NCI-H526 (cell line): ENCODE measurements around the gene MRPL17.
A peak's percentile ranks its signal among the peaks of the same experiment; 100 is the strongest.

Experiments used
- DNase-seq, 2 experiments: peaks; one replicate each; lab custom pipeline; 2025; lab: John Stamatoyannopoulos, UW

Gene MRPL17

DNA sequence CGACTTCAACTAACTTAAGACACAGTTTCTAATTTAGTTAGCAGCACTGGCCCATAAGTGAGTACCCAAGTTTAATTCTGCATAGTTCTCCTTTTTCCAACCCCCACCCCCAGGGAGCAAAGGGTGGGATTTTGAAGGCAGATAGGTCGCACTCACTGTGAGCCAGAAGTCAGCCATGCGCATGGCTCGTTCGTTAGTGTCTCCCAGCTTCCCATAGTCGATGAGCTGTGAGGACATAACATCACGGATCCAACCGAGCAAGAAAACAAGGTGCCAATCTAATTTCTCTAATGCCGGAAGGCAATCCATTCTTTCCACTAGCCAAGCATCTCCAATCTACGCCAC, 577 bp downstream of the MRPL17 start:
- DNase-seq, result peak; percentile 10 to 49

DNA sequence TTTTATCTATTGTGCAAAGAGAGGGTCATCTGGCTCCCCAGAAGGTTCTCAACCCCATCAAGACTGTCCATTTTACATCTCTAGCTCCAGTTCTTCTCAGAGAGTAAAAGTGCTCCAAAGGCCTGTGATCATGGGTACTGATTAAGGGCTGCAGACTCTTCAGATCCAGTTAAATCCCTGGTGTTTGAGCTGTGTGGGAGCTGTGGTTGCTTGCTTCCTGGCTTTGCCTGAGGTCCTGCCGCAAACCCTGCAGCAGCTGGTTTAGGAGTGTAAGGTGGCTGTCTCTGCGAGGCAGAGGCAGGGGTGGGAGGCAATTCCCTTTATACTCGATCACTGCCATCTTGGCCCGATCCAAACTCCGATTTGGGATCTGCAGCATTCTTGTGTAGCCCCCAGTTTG, 1.2 kb downstream of the MRPL17 start:
- DNase-seq, result no peak

DNA sequence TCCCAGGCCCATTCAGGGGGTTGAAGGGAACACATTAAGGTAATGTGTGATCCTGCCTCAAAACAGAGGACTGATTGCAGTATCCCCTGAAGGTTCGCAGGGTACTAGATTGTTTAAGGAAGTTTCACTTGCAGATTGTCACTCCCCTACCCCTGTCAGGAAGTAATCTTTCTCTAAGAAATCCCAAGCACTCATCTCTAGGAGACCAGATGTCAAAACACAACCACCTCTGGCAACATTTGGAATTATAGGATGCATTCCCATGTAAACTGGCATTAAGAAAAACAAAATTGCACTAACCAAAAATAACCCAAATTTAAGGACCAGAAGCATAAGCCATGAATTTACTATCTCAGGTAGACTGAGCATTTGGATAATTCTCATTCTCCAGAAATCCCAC, 1.6 kb downstream of the MRPL17 start:
- no peak for DNase-seq

DNA sequence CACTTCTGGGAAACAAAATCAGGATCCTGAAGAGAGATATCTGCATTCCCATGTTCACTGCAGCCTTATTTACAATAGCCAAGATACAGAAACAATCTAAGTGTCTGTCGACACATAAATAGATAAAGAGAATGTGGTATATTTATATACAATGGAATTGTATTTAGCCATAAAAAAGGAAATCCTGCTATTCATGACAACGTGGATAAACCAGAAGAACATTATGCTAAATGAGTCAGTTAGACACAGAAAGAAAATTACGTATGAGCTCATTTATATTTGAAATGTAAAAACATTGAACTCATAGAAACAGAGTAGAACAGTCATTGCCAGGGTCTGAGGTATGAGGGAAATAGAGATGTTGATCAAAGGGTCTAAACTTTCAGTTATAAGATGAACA, 6.1 kb downstream of the MRPL17 start:
- no peak for DNase-seq

DNA sequence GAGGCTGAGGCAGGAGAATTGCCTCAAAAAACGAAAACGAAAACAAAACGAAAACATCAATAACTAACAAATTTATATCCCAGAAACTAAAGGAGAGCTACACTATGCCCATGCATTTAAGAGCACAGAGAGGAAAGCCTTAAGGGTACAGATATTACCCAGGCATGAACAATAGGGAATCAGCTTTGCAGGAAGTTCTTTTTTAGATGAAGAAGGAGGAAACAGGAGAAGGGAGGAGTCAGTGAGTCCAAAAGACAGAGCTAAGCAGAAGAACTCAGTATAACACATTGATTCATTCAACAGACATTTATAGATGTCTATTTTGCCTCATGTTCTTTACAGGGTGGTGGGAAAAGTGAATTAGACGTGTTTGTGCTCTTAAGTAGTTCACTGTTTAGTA, 8.3 kb downstream of the MRPL17 start:
- no peak for DNase-seq

DNA sequence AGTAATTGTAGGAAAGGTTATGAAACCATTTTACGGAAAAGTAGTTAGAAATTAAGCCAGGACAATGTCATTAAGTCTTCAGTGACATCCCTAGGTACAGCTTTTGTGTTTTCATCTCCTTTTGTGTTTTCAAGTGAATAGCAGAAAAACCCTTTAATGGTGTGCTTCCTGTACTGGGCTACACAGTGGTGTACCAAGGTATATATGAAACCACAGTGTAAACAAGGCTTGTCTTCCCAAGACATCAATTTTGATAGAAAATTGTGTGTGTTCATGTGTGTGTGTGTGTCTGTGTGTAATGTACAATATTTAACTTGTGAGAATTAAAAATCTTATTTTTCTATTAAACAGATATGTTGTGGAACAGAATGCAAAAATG, 8.9 kb downstream of the MRPL17 start:
- DNase-seq, result no peak

DNA sequence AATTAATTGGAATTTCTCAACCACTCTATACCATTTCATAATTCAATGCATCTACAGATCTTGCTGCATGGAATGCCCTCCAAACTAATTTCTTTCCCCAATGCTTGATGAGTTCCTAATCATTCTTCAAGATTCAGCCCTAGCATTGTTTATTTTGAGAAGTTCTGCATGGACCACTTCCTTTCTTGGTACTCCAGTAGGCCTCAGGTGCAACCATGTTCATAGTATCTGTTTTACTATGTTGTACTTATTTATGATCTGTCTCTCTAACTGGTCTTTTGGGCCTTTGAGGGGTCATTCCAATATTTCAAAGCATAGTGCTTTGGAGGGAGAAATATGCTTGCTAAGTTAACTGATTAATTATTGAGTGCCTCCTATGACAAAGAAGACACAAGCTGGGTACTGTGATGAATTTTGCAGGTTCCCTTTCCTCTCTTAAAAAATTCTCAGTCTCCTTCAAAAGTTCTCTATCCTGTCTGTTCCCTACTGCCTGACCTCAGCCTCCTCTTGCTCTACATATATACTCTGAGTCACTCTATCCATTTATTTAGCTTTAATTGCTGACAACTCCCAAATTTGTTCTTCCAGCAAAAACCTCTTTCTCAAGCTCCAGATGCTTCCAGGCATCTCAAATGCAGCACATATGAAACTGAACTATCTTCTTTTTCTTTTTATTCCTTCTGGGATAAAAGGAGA, 9.5 kb downstream of the MRPL17 start:
- no peak for DNase-seq

DNA sequence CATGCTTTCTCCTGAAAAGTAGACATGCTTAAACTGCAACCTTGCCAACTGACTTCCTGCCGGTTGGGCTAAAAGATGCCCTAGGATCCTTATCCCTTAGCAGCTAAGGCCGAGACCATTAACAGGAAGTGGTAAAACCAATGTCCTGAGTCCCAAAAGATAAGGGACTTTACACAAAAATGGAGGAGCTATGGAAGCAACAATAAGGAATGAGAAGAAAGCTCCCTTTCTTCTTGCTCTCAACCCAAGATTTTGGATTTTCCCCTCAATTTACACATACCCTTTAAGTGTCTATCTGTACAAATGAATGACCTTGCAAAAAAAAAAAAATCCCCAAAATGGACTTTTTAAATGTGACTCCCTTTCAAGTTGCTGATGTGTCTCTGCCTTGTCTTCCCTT, 11.1 kb downstream of the MRPL17 start:
- DNase-seq, result no peak

DNA sequence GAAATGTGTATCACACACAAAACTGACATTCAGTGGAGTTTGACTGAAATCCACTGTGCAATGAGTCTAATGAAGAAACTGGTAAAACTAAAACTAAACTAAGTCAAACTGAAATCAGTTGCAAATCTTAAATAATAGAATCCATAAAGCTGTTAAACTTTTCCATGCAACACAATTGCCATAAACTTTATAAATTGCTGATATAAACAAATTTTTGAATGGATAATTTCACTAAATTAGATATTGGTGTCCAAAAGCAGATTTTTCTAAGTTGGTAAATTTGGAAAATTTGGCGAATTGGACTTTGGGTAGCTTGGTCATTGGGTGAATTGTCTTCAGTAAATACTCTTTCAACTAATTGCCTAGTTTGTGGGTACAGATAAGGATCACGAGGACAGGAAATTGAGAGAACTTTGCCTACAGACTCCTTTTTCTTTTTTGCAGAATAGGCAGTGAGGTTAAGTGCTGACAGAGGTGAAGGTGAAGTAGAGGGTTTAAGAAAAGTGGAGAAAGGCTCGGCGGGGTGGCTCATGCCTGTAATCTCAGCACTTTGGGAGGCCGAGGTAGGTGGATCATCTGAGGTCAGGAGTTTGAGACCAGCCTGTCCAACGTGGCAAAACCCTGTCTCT, 12.8 kb downstream of the MRPL17 start:
- DNase-seq, result no peak

DNA sequence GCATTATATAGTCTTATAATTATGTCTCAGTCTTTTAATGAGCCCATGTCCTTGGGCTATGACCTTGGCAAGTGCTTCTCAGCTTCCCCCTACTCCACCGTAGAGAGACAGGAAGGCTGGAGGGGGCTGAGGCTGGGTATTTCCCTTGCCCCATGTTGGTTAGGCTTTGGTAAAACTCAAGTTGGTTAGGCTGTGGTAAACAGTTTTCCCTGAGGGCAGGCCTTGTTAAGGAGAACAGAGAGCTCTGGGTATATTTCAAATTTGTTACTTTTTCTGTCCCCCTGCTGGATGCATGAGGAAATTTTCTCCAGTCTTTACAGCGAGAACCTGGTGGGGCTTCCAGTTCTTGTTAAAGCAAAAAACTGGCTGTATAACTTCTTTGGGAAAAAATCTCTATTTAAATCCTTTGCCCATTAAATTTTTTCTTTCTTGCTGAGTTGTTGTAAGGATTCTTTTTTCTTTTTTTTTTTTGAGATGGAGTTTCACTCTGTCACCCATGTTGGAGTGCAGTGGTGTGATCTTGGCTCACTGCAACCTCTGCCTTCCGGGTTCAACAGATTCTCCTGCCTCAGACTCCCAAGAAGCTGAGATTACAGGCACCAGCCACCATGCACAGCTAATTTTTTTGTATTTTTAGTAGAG, 15.3 kb downstream of the MRPL17 start:
- DNase-seq, result peak; percentile 15 to 51

DNA sequence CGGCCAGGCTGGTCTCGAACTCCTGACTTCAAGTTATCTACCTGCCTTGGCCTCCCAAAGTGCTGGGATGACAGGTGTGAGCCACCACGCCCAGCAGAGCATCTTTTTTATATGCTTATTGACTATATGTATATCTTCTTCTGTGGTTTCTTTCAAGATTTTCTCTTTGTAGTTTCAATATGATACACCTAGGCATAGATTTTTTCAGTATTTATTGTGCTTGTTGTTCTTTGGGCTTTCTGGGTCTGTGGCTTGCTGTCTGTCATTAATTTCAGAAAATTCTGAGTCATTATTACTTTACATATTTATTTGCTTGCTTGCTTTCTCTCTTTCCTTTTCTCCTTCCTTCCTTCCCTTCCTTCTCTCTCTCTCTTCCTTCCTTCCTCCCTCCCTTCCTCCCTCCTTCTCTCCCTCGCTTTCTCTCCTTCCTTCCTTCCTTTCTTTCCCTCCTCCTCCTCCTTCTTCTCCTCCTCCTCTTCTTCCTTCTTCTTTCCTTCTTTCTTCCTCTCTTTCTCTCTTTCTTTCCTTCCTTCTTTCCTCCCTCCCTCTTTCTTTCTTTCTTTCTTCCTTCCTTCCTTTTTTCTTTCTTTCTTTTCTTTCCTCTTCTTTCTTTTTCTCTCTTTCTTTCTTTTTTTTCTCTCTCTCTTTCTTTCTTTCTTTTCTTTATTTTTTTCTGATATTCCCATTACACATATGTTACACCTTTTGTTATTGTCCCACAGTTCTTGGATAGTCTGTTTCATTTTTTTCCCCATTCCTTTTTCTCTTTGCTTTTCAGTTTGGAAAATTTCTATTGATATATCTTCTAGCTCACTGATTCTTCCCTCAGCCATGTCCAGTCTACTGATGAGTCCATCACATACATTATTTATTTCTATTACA, 16.6 kb downstream of the MRPL17 start:
- DNase-seq, result no peak

DNA sequence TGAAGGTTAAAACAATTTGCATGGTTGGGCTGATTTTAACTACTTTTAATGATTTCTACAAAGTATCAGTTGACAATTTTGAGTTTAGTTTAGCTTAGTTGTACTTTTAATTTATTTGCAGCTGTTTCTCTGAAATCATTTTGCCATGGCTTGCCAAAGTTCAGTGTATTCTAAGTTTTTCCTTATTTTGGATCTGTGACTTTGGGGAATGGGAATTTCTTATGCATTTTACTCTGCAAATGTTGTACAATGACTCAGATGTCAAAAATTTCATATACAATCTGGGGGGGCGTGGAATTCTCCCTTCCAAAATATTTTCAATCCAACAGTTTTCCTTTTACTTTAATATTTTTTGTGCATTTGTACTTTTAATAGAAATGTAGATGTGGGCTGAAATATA, 18.6 kb downstream of the MRPL17 start:
- DNase-seq, result no peak

DNA sequence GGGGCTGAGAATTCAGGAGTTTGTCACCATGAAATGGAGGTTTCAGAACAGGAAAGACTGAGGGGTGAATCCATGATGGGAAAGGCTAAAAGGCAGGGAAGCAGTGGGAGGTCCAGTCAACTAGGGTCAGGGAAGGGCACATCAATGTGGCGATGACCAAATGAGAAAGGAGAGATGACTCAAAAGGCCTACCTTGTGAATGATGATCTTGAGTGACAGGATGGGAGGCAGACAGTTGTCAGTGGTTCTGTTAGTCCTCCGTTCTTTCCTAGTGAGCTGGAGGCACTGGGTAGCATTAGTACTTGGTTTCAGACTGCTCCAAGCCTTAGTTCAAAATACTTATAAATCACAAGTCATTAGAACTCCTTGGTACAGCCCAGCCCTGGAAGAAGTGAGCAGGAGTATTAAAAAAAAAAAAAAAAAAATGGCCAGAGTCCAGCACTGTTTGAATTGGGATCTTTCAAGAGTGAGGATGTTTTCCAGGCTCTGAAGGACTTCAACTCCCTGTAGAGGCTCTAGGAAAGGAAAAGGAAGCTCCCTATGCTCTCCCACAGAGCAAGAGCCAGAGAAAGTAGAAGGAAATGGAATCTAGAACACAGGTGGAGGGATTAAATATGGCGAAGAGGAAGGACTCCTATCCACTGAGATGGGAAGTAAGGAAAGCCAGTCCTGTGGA, 19.2 kb downstream of the MRPL17 start:
- DNase-seq, result no peak

DNA sequence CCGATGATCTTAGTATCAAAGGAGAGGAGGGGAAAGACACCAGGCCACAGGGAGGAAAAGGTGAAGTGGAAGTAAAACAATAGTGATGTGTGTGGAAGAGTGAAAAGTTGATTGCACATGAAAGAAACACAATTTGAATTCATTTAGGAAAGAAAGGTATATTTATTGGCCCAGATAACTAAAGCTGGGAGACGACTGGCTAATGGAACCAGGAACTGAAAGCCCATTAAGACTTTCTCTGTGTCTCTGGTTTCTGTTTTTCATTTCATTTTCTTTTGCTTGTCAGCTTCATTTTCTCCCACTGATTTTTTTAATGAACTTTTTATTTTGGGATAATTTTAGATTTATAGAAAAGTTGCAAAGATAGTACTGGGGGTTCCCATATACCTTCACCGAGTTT, 22.4 kb downstream of the MRPL17 start:
- no peak for DNase-seq

DNA sequence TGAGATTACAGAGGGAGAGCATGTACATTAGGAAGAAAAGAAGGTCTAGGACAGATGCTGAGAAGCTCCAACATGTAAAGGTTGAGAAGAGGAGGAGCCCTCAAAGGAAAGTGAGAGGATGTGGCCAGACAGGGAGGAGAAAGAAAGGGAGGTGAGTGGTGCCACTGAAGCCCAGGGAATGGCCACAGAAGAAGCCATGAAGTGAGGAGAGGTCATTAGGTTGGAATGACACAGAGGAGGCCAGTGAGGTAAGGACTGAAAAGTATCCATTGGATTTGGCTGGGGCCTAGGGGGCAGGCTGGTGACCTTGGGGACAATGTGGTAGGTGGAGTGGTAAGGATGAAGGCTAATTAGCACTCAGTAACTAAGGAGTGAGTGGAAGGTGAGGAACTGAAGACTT, 24.5 kb downstream of the MRPL17 start:
- DNase-seq, result no peak

DNA sequence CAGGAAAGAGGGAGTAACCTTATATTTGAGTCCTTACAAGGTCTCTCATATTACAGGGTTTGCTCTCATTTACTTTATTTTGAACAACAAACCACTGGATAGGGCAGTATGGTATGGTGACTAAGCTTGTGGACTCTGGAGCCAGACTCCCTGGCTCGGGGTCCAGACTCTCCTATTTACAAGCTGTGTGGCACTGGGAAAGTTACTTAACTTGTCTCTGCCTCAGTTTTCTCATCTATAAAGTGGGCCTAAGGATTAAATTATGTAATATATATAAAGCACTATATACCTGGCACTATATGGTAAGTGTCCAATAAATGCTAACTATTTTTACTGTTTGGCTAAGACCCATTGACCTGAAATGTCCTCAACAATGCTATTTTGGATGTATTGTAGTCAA, 25.8 kb downstream of the MRPL17 start:
- no peak for DNase-seq

DNA sequence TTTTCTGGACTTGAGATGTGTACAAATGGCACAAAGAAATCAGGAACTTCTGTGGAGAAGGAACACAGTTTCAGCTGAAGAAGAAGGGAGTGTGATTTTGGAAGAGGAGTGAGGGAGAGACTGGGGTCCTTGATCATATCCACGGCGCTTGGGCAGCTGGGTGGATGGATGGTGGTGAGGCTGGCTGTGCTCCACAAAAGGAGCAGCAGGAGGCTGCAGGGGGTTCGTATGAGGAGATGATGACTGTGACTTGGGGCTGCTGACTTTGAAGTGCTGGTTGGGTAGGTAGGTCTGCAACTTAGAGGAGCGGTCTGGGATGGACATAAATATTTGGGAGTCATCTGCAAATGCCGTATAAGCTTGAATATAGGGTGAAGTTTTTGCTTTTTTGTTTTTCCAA, 26.2 kb downstream of the MRPL17 start:
- no peak for DNase-seq

DNA sequence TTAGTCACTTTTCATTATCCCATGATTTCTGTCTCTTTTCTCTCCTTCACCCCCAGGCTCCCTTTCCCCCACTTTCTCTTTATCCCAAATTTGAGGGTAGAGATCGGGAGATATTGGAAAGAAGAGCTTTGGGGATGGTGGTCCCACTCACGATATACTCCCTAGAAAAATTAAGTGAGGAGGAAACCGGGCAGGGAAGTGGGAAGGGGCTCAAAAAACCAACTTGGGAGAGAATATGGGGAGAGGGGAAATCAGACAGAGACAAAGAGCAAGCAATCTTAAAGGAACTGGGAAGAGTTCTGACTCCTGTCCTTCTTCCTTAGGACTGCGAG, 26.6 kb downstream of the MRPL17 start:
- DNase-seq, result no peak

DNA sequence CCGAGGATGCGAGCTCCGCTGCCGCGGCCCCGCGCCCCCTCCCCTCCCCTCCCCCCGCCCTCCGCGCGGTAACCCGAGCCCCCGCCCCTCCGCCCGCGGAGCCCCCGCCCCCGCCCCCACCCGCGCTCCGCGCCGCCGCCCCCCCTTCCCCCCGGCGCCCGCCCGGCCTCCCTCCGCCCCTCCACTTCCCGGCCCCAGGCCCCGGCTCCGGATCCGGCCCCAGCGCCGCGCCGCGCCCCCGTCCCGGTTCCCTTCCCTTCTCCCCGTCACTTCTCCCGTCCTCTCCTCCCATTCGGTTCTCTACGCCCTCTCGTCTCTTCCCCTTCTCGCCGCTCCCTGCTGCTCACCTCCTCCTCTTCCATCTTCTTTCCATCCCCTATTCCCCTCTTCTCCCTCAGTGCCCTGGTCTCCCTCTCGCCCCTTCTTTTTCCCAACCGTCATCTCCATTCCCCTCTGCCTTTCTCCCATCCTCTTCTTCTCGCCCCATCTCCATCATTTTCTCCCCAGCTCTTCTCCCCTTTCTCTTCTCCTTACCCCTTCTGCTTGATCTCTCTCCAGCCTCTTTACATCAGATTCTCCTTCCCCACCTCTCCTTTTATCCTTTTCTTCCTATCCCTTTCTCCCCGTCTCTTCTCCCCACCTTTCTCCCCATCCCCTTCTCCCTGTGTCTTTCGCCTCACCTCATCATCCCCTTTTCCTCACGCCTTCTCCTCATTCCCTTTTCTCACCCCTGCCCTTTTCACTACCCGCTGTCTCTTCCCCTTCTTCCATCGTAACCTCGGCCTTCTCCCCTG, 27.2 kb downstream of the MRPL17 start, which contains the start of gene DCHS1:
Gene DCHS1 (minus strand): TSS at position 20 of the 794 bp plus-strand sequence. CDS start 14,196 bp downstream, outside the sequence.
- peak in 1 of 2 experiments; percentile 76 for DNase-seq

DNA sequence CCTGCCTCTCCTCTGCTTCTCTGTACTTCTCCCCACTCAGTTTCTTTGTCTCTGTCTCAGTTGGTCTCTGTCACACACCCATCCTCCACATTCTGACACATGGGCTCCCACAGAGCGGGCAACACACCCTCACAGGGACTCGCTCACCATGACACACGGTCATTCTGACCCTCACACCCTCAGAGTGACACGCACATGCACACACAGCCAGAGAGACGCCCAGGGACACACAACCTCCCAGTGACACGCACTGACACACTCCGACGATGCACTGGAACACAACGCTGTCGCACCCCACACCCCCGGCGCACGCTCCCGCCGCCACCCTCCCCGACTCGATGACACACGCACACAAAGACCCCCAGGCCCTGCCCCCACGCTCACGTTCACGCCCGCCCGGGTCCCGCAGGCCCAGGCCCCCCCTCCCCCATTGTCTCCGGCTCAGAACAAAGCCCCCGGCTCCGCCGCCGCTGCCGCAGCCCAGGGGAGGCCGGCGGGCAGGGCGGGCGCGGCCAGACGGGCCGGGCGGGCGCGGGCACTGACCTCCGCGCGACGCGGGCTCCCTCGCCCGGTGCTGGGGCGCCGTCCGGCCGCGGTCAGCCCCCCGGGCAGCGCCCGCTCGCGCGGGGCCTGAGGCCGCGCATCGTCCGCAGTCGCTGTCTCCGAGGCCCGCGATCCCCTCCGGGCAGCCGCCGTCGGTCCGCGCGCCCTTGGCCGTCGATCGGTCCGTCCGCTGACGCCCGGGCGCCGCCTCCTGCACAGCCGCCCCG, 27.9 kb downstream of the MRPL17 start:
- peak in 1 of 2 experiments; percentile 57 for DNase-seq
